Measurements from ENCODE around the gene KCNMA1.

The KCNMA1 gene

DNA sequence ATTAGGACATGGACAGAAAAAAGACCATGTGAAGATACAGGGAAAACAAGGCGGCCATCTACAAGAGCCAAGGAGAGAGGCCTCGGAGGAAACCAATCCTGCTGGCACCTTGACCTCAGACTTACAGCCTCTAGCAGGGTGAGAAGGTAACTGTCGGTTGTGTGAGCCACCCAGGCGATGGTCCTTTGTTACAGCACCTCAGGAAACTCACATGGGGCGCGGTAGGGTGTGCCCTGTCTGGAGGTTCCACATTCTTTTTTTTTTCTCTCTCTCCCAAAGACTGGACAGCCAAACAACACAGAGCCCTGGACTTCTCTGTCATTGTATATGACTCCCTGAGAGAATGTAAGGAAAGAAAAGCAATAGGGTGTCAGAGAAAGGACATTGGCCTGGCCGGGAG lies 163.2 kb downstream of the KCNMA1 start:
- DNase-seq: no peak

DNA sequence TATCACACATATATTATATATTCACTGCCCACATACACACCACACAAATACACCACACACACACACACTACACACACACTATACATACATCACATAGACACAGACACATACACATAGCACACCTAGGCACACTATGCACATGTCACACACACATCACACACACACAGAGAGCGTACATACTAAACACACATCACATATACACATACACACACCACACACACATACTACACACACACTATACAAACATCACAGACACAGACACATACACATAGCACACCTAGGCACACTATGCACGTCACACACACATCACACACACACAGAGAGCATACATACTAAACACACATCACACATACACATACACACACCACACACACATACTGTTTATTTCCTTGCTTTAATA lies 165.5 kb downstream of the KCNMA1 start:
- no peak for DNase-seq

DNA sequence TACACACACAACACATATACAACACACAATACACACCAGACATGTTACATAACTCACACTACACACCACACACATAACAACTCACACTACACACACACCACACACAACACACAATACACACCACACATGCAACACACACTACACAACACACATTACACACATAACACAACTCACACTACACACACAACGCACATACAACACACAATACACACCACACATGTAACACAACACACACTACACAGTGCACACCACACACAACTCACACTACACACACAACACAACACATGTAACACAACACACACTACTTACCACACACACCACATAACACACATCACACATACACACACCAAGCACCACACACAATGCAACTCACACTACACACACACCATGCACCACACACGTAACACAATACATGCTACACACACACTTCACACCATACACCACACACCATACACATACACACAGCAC lies 166.5 kb downstream of the KCNMA1 start:
- no peak for DNase-seq

DNA sequence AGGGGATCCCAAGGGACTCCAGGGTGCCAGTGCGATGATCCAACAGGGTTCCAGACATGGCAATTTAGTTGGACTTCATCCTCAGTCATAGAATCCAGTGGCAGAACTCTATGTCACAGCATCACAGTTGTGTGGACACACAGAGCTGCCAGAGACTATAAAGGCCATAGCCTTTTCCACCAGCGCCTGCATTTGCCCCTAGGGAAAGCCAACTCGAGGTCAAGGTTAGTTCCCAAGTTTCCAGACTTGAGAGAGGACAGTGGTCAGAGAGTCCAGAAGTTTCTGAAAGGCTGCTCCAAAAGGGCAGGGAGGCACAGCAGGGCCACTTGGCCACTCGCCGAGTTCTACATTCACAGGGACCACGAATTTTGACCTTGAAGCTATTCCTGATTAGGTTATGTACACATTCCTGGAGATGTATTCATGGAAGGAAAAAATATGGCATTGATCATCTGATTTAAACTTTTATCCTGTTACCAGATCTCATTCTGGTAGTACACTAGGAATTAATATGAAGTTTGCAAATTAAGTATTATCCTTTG lies 170.1 kb downstream of the KCNMA1 start:
- no peak for DNase-seq

DNA sequence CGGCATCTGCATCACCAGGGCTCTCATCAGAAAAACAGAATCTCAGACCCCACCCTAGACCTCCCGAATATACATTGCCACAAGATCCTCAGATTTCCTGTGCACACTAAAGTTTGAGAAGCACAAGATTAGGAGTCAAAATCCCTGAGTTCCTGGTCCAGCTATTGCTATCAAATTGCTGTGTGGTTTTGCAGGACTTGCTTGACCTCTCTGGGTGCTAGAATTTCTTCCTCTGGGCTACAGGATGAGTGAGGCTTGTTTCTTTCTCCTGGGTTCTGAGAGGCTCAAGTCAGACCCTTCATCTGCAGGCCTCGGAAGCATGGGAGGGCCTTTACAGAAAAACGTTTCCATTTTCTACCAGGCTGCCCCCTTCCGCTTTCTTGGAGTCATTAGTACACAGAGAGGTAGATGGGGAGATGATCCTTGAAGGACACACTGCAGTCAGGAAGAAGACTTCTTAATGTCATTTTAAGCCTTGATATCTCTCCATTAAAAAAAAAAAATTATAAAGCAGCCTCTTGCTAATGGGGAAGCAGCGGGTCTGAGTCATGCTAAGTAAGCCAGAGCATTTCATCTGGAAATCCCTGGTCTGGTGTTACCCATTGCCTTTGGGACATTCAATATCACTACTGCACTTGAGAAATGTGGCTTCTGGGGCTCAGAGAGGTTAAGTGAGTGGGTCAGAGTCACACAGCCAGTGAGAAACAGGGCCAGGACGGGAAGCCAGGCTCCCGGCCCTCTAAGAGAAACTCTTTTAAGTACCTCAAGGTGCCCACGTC lies 173.5 kb downstream of the KCNMA1 start:
- no peak for DNase-seq

DNA sequence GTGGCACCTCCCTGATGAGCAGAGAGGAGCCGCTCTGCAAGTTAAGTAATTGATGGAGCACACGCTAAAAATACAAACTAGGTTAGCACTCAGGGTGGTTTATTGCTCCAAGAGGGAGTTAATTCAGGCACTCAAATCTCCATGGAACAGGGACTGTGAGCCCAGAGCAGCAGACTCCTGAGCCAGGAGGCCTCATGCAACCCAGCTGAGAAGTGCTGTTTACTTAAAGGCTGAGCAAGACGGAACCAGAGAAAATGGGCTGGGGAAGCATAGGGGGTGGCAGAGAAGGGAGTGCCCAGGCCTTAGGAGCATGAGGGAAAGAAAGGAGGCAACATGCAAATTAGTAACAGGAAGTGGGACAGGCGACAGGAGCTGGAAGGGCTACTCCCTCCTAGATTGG lies 174.1 kb downstream of the KCNMA1 start:
- DNase-seq: no peak

DNA sequence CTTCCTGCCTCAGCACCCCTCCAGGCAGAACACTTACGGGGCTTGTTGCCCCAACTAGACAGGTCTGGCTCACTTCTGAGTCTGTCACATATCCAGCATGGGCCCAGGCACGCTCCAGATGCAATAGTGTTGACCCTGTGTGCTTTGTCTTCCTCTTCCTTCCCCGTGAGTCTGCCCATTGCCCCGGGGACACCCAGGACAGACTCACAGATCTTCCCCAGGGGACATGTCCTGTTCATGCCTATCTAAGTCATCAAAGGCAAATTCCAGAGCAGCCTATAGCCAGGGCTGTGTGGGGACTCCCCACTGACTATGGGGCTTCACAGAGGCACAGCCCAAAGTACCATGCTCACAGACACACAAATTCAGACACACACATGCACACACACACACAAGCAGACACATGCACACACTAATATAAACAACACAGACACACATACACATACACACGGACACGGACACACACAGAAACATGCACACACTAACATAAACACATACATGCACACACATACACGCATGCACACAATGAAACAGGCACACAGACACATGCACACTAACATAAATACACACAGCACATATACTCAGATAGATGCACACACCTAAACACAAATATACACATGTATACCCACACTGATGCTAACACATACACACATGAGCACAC lies 175.8 kb downstream of the KCNMA1 start:
- no peak for DNase-seq

DNA sequence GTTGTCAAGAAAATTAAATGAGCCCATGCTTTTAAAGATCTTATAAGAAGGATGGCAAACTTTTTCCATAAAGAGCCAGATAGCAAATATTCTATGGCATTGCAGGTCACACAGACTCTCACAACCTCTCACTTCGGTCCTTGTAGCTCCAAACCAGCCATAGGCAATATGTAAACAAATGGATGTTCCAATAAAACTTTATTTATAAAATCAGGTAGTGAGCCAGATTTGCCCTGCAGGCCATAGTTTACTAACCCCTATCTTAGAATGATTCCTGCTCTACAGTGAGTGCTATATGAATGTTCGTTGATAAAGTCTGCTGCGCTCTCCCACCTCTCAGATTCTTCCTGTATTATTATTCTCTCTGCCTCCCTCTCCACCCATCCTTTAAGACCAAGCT lies 177.7 kb downstream of the KCNMA1 start:
- DNase-seq: no peak

DNA sequence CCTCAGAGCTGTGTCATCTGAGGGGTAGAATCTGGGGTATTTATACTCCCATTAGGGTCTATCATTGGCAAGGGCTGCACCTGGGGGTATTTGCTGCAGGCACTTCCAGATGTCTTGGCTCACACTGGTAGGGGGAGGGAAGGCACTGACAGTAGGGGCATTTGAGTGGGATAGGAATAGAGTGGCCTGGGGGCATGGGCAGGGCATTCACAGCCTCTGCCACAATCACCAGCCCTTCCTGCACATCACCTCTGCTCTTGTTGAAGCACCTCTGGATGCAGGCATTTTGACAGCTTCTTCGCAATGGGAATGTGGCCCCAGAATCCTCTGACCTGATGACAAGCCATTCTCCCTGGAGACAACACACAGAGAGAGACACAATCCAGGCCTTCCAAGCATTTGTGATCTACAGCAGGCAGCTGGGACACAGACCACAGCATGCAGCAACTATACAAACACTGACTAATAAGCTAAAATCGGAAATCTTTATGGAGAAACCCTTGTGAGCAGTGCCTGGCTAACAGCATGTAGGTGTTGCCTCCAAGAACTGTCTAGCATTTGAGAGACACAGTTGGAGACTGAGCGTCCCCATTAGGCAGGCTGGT lies 178.5 kb downstream of the KCNMA1 start:
- no peak for DNase-seq

DNA sequence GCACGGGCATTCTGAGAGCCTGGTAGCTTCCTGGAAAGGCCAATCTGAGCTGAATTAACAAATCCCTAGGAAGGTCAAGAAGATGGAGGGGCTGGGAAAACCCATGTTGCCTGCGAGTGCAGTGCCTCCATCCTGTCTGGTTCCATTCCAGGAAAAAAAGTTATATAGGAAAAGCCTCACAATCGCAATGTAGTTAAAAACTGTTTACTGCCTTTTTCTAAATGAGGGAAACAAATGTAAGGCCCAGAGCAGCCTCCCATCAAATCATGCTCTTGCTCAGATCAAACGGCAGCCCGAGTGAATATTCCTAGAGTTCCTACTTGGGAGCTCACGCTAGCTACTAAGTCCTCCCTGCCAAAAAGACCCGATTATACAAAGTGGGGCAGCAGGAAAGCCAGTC lies 179.9 kb downstream of the KCNMA1 start:
- no peak for DNase-seq

DNA sequence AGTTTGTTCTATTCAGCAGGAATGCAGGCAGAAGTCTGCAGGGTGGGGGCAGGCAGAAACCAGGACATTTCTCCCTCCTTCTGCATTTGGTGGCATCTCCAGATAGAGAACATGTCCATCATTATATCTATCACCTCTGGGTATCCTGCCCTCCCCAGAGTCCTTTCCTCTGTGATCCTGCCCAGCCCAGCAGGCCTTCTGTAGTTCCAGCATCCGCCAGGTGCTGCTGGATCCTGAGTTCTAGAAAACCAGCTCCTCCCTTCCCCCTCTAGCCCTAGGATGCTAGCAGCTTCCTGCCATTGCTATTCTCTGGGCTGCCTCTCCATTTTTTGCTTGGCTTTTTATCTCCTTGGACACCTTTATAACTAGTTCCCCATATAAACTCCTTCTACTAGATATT lies 180.3 kb downstream of the KCNMA1 start:
- no peak for DNase-seq

DNA sequence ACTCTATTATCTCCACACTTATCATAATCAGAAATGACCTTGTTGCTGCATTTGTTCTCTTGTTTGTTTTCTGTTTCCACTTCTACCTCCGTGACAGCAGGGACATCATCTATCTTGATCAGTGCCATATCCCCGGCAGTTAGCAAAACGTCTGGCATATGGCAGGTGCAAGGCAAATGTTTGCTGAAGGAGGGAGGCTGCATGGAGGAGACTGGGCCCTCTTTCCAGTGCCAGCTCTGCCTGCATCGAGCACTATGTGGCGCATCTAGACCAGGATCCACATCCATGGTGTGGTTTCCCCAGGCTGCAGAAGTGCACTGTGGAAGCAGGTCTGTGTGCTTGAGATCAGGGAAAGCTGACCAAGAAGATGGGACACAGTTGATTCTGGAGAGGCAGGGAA lies 181.2 kb downstream of the KCNMA1 start:
- DNase-seq: no peak

DNA sequence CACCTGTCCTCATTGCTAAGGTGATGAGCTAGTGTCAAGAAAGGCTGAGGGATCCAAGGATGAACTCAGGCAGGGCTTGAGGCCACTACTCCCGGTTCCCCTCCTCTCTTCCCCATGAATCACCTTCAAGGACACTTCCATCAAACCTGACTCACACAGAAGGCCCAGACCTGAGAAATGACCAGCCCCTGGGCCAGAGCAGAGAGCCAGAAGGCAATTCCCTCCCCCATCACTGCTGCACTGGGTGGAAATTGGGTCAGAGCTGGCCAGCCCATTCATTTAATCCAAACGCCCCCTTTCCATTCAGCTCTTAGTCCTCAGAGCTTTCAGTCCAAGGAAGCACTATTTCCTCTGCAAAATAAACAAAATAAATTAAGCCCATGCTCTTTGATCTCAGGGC lies 182.0 kb downstream of the KCNMA1 start:
- no peak for DNase-seq

DNA sequence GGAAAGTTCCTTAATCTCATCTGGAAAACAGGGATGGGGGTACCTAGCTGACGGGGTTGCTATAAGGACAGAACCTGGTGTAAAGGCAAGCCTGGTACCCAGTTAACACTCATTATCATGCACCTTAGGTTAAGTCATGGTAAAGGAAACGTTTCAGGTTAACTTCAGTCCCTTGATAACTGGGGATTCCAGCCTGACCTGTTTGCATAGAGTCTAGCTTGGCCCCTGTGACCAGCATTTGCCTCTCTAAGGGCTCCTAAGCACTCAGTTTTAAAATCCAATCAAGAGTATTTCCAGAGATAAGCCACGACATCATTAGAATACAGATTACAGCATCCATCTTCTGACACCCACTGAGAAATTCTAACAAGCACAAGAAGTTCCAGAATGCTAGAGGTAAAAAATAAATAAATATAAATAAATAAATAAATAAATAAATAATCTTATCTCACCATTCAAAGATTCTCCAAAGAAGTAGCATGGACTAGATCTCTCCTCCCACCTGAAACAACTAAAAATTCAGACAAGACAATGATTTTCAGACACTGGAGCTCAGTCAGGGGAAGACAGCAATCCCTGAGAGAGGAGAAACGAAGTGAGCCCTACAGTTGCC lies 184.6 kb downstream of the KCNMA1 start:
- DNase-seq: no peak

DNA sequence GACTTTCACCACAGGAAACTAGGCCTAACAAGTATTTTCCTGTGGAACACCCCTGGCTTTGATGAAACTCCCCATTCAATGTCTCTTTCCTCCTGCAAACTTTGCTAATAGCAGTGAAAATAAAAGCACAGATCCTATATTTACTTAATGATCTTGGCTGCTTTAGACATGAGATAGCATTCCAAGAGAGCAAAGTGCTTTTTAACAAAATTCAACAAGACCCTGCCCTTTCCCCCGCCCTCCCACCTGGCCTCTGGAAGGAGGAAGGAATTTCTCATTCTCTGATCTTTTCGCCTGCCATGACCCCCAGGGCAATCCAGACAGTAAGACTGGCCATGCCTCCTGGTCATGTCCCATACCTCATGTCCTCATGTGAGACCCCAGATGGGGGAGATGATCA lies 185.7 kb downstream of the KCNMA1 start:
- no peak for DNase-seq

DNA sequence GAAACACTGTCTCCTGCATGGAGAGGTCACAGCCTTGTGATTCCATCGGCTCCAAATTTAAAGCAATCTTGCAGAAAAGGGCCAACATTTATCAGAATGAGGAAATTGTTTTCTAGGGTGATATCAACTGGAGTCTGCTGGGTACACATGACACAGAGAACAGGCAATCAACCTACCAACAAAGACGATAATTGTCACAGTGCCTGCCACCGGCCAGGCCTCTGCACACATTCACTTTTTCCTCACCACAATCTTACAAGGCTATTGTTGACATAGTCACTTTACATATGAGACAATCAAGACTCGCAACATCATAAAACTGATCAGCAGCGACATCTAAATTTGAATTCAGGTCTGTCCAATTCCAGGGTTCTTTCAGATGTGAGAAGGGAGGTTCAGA lies 189.4 kb downstream of the KCNMA1 start:
- DNase-seq: no peak

DNA sequence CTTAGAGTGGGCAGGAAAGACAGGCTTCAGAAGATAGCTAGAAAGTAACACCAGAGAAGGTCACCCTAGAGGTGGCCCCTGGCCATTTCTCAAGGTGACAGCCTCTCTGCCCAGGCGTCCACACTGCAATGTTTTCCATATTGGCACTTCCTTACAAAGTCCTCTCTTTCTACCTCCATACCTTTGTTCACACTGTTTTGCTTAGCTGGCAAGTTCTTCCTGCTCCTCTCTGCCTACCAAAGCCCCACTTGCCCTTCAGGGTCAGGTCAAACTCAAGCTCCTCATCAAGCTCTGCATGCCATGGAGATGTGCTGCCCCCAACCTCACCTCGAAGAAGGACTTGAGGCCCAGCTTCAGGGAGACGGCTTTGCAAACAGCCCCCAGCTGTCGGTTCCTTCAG lies 190.9 kb downstream of the KCNMA1 start:
- no peak for DNase-seq

DNA sequence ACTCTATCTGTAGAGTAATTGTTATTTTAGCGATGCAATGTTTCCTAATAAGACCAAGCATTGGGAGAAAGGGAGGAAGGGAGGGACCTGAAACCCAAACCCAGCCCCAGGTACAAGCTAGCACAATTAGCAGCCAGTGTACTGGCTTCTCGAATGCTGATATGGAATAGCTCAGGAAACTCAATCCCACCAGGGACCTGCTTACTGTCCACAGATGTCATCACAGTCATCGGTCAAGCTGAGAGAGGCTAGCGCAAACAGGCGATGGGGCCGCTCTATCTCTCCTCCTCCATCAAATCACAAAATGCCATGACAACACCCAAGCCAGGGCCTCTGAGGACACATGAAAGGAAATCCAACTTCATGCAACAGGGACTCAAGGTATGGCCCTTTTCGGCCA lies 192.1 kb downstream of the KCNMA1 start:
- DNase-seq: no peak

DNA sequence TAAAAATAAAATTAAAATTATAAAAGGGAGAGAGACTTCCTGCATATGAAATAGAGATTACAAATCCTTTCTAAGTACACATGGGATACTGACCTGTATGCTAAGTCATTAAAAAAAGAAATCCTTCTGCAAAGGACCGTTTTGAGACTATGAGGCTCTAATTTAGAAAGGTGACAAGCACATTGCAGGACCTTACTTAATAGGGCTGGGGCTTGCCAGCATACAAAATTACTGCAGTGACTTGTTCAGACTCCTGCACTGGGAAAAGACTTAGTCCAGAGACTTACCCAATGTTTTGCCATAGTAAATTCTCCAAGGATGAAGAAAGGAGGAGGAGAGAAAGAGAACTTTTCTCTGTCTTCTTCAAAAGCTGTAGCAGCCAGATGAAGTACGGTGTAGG lies 193.6 kb downstream of the KCNMA1 start:
- no peak for DNase-seq

DNA sequence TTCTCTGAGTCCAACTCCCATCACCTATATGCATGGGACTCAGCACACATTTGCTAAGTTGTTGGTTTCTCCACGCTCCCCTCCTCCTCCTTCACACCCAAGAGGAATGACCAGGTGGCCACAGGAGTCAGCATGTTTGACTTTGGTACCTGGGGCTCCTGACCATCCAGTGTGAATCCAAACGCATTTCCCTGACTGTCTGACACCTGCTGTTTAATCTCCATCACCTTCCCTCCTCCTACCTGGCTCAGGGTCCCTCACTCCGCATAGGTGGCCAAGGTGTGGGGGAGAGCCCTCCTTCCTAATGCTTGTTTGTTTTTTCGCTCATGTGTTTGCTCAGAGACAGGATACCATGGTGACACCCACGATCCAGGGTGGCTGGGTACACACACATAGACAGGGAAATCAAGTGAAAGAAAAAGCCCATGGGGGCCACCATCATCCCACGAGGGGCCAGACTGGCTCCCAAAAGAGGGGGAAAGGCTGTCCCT lies 194.9 kb downstream of the KCNMA1 start:
- DNase-seq: no peak

DNA sequence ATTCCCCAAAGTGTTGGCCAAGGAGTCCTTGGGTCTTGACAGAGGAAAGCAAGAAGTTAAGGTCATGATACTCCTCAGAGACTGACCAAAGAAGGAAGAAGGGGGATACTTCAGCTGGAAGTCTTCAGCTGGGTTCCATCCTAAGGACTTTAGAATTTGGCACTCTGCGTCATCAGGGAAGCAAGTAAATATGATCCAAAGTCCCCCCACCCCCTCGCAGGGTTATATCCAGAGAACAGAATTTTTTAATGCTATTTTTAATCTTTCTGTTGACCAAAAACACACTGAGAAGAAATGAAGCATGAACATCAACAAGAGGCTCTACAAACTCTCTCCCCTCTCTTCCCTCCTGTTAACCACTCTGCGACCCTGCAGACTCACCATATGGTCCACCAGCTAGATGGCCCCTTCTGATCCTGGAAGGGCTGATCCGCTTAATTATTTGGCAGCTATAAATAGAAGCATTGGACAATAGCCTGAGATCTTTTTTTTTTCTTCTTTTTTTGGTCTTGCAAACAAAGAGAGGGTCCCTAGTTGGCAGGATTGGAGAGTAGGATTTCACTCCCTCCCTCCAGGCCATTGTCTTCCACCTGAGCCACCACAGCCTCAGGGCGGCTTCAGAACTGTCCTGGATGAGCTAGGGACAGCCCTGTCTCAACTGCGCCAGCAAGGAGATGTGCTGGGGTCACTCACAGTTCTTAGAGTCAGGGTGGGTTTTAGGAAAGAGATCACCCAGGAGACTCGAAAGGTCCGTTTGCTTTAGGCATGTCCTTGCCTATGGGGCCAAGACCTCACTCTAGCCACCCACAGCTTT lies 196.0 kb downstream of the KCNMA1 start:
- no peak for DNase-seq

DNA sequence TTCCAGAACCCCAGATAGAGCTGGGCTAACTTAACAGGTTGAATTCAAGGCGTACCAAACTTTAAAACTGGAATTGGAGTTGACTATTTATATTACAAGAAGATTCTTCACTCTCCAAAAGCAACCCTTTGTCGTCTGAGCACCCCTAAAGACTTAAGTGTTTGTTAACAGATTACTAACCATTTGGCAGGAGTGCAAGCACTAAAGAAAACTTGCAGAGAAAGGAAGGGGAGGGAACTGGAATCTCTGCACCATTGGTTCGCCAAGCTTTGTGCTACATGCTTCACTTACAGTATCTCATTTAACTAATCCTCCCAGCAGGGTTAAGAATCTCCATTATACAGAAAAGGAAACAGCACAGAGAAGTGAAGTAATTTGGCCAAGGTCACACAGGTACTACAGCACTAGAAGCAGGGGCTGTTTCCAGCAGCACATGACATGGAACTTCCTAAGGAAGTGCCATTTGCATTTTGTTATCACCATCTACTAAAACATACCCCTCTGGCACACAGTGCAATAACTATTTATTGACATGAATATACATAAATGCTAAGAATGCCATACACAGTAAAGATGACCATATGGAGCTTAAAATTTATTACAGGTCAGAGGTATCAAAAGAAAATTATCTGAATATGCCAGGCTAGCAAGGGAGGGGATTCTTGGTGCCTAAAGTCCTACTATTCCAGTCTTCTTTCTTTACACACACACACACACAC lies 201.2 kb downstream of the KCNMA1 start:
- DNase-seq: no peak

All from stimulated activated naive CD4-positive, alpha-beta T cell treated with Interleukin-2 at 50 U/mL for 16 hours (primary cell).